GM12891 (cell line): ENCODE data around the gene ANKMY2.

Experiments
- PAX5 ChIP-seq: IDR thresholded peaks from 2 replicates; pipeline ENCODE4 v1.6.1; 2011; ENCODE audit warnings: low read length, moderate library complexity, mild to moderate bottlenecking; ENCODE audit not compliant: insufficient read depth, severe bottlenecking
- POLR2A ChIP-seq: IDR thresholded peaks from 2 replicates; pipeline ENCODE4 v1.6.1; 2011; ENCODE audit warnings: low read depth, low read length, control low read depth
- POLR2AphosphoS5 ChIP-seq: IDR thresholded peaks from 2 replicates; pipeline ENCODE4 v1.6.1; 2011; ENCODE audit warnings: low read depth, low read length, control low read depth
- POU2F2 ChIP-seq: IDR thresholded peaks from 2 replicates; pipeline ENCODE4 v1.6.1; 2011; ENCODE audit warnings: low read depth, mild to moderate bottlenecking, control low read depth, low read length, moderate library complexity
- SPI1 ChIP-seq: IDR thresholded peaks from 2 replicates; pipeline ENCODE4 v1.6.1; 2011; ENCODE audit warnings: low read depth, low read length, control low read depth
- TAF1 ChIP-seq: IDR thresholded peaks from 2 replicates; pipeline ENCODE4 v1.6.1; 2011; ENCODE audit warnings: low read depth, low read length, control low read depth

- no peak for TF ChIP-seq POLR2A
- no peak for TF ChIP-seq PAX5
- TF ChIP-seq POLR2AphosphoS5: no peak
- no peak for TF ChIP-seq TAF1
- TF ChIP-seq SPI1: no peak
- TF ChIP-seq POU2F2: no peak
Measured at GRCh38 chr7:16615228-16615627, 30.3 kb downstream of the ANKMY2 start.
